ENCODE results near the gene ARHGAP31.

ARHGAP31 gene

DNA sequence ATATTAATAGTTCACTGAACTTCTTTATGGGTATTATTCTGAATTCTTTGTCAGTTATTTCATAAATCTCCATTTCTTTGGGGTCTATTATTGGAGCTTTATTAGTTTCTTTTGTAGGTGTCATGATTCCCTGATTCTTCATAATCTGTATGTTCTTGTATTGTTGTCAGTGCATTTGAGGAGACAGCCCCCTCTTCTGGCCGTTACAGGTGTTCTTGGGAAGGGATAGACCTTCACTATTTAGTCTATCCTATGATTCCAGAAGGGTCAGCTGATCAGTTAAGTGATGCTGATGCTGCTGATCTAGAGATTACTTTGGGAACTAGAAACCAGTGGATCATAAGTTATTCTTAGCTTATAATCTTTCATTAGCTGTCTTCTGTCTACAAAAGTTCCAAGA lies 134.4 kb downstream of the ARHGAP31 start:
- in situ Hi-C loops (cut with HindIII; ENCODE audit: low sequenced_read_pairs) = no loop called here

DNA sequence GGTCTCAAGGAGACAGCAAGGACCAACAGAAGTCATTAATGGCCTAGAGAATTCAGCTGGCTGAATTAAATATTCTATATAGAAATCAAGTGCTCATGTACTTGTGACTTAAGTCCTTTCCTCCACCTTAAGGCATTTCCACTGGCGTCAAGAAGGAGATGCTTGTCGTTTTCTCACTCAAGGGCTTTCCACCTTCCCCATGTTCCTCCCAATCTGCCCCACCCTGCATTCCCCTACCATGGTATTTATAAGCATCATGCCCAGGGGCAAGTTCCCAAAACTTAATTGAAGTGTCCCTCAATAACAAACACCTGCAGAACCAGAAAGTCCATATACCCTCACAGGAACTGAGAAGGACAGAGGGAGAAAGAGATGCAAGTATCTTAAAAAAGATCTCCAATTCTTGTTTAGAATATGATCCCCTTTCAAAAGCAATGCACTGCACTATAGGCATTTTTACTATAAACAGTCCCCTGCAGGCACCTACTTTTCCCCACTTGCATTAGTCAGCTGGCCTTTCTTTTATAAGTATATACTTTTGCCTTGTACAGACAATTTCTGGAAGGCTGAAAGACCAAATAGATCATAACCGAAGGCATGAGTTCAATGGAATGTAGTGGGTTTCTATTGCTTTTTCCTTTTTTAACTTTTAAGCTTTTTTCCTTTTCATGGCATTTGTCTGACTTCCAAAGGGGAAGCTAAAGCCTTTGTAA lies 139.6 kb downstream of the ARHGAP31 start:
- in situ Hi-C loops (cut with HindIII; ENCODE audit: low sequenced_read_pairs) = no loop called here

DNA sequence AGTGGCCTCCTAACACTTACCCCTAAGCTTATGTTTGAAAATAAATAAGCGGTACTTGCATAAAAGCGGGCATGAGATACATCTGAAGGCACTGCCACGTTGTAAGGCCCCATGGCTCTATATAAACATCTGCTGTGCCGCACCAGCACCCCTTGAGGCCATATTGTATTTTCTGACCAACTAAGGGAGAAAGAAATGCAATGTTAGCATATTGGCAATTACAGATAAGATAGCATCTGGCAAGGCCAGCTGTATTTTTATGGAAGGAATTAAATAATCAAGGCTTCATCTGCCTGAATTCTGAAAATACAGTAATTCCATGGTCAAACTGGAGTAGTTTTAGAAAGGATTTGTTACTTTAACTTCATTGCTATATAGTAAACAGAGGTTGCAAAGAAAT lies 140.5 kb downstream of the ARHGAP31 start:
- in situ Hi-C loops (cut with HindIII; ENCODE audit: low sequenced_read_pairs) = no loop called here

DNA sequence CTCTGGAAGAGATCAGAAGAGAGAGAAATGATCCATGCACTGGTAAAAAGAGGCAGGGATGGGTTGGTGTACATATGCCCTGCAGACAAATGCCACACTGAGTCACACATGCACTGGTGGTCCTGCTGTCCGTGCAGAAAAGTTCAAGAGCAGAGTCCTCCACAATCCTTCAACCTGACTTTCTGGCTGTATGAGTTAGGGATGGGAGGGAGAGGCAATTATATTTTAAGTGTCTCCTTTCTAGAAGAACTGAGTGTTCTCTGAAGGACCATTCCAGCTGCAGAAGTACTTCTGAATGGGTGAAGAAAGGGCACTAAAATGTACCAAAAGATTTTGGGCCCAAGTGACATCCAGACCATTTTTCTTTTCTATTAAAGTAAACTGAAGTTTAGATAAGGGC lies 142.8 kb downstream of the ARHGAP31 start:
- in situ Hi-C loops (cut with HindIII; ENCODE audit: low sequenced_read_pairs) = no loop called here

DNA sequence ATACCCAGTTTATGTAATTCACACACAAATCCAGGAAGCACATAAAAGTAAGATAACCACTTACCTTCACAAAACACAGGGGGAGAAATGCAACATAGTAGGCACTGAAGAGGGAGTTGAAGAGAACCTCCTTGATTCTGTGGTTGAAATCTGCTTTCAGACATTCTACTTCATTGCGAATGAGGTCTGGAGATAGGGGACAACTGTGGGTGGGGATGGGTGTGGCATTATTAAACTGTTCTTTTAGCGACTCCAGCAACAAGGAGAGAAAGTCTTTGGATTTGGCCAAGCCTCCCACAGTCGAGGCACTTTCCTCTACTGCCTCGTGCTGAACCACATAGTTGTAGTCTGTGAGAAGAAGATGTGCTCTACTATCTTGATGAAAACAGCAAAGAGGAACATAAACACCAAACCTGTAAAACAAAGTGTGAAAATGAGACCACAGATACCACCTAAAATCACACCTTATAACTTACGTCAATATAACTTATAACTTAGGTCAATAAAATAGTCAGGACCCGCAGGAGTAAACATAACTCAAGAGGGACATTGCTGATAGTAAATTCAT lies 143.6 kb downstream of the ARHGAP31 start:
- in situ Hi-C loops (cut with HindIII; ENCODE audit: low sequenced_read_pairs) = no loop called here

DNA sequence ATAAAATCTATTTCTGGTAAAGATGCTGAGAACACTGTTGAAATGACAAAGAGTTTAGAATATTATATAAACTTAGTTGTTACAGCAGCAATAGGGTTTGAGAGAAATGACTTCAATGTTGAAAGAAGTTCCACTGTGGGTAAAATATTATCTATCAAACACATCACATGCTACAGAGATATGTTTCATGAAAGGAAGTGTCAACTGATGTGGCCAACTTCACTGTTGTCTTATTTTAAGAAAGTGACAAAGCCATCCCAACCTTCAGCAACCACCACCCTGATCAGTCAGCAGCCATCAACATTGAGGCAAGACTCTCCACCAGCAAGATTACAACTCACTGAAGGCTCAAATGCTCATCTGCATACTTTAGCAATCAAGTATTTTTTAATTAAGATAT lies 149.0 kb downstream of the ARHGAP31 start:
- in situ Hi-C loops (cut with HindIII; ENCODE audit: low sequenced_read_pairs) = no loop called here

DNA sequence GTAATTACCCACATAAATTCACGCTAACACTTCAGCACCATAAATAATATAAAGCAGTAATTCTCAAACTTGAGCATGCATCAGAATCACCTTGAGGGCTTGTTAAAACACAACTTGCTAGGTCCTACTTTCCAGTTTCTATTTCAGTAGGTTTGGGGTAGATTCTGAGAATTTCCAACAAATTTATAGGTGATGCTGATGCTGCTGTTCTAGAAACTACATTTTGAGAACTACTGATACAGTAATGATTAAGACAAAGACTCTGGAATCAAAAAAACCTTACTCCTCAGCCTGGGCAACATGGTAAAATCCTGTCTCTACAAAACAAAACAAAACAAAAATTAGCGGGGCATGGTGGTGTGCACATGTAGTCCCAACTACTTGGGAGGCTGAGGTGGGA lies 150.4 kb downstream of the ARHGAP31 start:
- in situ Hi-C loops (cut with HindIII; ENCODE audit: low sequenced_read_pairs) = no loop called here

DNA sequence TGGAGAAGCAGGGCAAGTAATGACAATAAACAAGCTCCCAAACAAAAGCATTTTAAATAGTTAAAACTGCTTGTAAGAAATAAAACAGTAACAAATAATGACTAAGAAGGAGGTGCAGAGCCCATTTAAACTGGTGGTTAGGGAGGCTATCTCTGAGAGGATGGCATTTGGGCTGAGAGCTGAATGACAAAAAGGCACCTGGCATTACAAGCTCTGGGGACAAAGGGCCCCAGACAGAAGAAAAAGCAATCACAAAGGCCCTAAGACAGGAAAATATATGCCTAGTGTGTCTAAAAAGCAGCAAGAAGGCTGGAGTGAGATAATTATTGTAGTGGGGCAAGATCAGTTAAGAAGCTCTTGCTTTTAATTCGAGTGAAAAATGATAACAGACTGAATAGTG lies 159.6 kb downstream of the ARHGAP31 start:
- in situ Hi-C loops (cut with HindIII; ENCODE audit: low sequenced_read_pairs) = no loop called here

DNA sequence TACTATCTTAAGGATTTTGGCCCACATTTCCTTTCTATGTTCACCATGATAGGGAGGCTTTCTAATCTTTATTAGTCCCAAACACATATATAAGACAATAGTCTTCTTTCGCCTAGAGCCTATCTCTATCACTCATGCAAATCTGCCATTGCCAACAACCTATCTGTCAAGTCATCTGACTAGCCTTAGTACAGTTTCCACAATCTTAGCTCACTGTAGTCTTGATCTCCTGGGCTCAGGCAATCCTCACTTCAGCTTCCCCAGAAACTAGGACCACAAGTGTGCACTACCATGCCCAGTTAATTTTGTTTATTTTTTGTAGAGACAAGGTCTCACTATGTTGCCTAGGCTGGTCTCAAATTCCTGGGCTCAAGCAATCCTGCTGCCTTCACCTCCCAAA lies 162.3 kb downstream of the ARHGAP31 start:
- in situ Hi-C loops (cut with HindIII; ENCODE audit: low sequenced_read_pairs) = no loop called here

DNA sequence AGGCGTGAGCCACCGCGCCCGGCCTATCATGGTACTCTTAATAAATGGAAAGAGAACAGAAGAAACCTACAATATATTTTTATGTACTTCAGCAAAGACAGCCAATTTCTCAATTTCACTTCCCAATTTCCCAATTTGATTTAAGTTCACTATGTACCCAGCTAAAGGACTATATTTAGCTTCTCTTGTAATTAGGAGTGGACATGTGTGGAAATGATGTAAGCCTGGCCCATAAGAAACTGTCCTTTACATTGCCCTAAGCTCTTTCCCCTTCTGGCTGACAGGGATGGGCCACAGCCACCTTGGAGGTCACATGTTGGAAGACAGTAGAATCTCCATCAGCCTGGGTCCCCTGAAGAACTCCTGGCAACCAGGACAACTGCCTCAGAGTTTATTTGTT lies 163.1 kb downstream of the ARHGAP31 start:
- in situ Hi-C loops (cut with HindIII; ENCODE audit: low sequenced_read_pairs) = no loop called here

DNA sequence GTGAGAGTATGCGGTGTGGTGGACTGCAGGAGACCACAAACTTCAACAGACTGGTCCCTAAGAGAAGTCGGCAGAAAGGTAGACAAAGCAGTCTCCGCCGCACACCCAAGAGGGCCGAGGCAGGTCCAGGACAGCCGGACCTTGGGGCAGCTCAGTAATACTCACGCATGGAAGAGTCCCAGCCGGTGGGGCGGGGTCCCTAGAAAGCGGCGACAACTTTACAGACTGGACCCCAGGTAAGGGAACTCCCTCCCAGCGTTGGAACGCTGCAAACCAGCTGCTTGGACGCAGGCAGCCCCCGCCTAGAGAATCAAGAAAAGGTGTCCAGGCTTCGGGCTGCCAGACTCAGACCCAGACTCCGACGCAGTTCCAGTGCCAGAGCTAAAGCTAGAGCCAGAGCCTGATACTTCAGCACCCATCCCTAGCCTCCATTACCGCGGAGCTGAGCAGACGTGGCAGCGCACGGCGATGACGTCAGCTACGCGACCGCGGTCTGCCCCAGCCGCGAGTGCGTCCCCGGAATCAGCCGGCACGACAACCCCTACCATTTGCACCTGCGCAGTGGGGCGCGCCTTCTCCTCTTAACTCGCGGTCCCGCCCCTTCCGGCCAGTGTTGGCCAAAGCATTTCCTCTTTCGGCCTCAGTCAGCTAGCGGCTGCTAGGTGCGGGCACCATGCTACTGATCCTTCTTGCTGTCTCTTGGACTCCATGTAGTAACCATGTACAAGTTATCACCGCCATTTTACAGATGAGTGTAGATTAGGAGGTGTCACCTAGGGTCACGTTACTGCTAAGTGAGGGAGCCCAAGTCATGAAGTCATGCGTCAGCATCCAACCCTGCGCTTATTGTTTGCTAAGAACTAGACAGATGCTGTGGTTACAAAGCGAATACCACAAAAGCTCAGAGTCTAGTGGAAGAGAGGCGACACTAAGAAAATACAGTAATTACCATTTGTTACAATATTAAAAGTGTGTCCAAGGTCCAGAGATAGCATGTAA lies 169.3 kb downstream of the ARHGAP31 start, which contains the start of gene TMEM39A:
TMEM39A (minus strand) TSS at position 445 of the 999 bp plus-strand sequence. CDS start 1,541 bp downstream, outside the sequence.
- in situ Hi-C loops (cut with HindIII; ENCODE audit: low sequenced_read_pairs) = no loop called here

DNA sequence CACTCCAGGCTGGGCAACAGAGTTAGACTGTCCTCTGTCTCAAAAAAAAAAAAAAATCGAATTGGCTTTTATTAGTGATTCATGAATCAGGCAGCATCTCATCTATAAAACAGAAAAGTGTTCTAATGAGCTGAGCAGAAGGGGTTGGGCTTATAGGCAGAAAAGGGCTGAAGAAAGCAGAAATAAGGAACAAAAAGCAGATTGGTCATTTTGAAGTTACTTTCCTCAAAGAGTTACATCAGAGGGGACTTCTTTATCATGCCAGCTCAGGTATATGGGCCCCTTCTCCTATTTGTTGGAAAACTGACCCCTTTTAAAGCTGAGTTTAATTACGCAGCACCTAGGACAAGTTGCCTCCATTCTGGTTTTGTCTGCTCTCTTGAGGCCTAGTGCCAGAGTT lies 173.9 kb downstream of the ARHGAP31 start:
- in situ Hi-C loops (cut with HindIII; ENCODE audit: low sequenced_read_pairs) = no loop called here

DNA sequence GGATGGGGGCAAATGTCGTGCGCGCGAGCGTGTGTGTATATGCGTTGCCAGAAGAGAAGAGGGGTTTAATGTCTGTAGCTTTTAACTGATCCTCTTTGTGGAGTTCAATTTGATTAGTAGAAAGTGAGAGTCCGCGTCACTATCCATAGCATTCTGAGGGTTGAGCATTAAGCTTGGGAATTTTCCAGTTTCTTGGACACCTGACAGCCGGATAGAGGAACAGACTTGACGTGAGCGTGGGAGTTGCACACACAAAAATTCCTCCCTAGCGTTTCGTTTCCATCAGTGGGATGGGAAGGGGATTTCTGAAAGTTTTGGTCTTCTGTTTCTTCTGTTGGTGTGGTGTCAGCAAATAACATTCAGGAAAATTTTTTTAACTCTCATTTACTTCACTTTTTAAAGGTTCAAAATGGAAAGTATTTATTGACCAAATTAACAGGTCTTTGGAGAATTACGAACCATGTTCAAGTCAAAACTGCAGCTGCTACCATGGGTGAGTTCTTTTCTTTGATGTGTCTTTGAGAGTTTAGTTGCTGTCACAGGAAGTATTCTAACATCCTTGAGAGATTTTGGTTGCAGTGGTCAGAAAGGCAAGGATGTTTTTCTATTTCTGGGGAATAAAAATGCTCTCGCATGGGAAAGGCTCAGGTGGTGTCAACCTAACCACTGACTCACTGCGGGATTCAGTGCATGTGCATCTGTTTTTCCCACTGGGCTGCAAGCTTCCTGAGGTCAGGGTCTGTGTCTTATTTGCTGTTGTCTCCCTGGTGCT lies 175.4 kb downstream of the ARHGAP31 start:
- in situ Hi-C loops (cut with HindIII; ENCODE audit: low sequenced_read_pairs) = no loop called here
